ENCODE measurements around the gene GOLGA3.
"Not testable (repeated sequence)": the region's sequence is repeated elsewhere in the genome, so short reads cannot be mapped to it uniquely, and the experiment has no call there.

GOLGA3 gene

GRCh38 chr12:132828706-132829534 lies at the start of gene GOLGA3:
Gene GOLGA3 (minus strand): TSS chr12:132828869. CDS start chr12:132822128, 6,741 bp downstream.
- DNase-seq = peak; percentile 53

- not testable (repeated sequence) for DNase-seq
Measured at GRCh38 chr12:132874620-132875019, 46.0 kb upstream of the GOLGA3 start.

- DNase-seq = no peak
Measured at GRCh38 chr12:132874175-132874574, 45.5 kb upstream of the GOLGA3 start.

GRCh38 chr12:132873724-132874123 lies 45.1 kb upstream of the GOLGA3 start:
- no peak for DNase-seq

GRCh38 chr12:132872975-132873421 lies 44.3 kb upstream of the GOLGA3 start:
- no peak for DNase-seq

- no peak for DNase-seq
Measured at GRCh38 chr12:132872073-132872855, 43.6 kb upstream of the GOLGA3 start.

- no peak for DNase-seq
Measured at GRCh38 chr12:132869551-132869950, 40.9 kb upstream of the GOLGA3 start.

GRCh38 chr12:132866251-132866828 lies 37.7 kb upstream of the GOLGA3 start:
- DNase-seq = no peak

GRCh38 chr12:132861558-132861957 lies 32.9 kb upstream of the GOLGA3 start:
- DNase-seq = no peak

- DNase-seq = no peak
Measured at GRCh38 chr12:132858718-132859266, 30.1 kb upstream of the GOLGA3 start.

GRCh38 chr12:132857019-132857418 lies 28.4 kb upstream of the GOLGA3 start:
- DNase-seq = not testable (repeated sequence)

GRCh38 chr12:132856581-132856980 lies 27.9 kb upstream of the GOLGA3 start:
- no peak for DNase-seq

- DNase-seq = not testable (repeated sequence)
Measured at GRCh38 chr12:132855211-132855610, 26.5 kb upstream of the GOLGA3 start.

GRCh38 chr12:132853285-132854092 lies 24.8 kb upstream of the GOLGA3 start:
- no peak for DNase-seq

GRCh38 chr12:132852496-132852895 lies 23.8 kb upstream of the GOLGA3 start:
- DNase-seq = no peak

- DNase-seq = no peak
Measured at GRCh38 chr12:132851465-132851864, 22.8 kb upstream of the GOLGA3 start.

- DNase-seq = no peak
Measured at GRCh38 chr12:132850291-132850690, 21.6 kb upstream of the GOLGA3 start.

- no peak for DNase-seq
Measured at GRCh38 chr12:132848521-132848920, 19.9 kb upstream of the GOLGA3 start.

- DNase-seq = no peak
Measured at GRCh38 chr12:132847363-132848356, 19.0 kb upstream of the GOLGA3 start.

GRCh38 chr12:132844681-132845080 lies 16.0 kb upstream of the GOLGA3 start:
- DNase-seq = not testable (repeated sequence)

GRCh38 chr12:132842449-132843045 lies 13.9 kb upstream of the GOLGA3 start:
- no peak for DNase-seq
